Measurements from ENCODE around the gene PRDM11.

Gene PRDM11

DNA sequence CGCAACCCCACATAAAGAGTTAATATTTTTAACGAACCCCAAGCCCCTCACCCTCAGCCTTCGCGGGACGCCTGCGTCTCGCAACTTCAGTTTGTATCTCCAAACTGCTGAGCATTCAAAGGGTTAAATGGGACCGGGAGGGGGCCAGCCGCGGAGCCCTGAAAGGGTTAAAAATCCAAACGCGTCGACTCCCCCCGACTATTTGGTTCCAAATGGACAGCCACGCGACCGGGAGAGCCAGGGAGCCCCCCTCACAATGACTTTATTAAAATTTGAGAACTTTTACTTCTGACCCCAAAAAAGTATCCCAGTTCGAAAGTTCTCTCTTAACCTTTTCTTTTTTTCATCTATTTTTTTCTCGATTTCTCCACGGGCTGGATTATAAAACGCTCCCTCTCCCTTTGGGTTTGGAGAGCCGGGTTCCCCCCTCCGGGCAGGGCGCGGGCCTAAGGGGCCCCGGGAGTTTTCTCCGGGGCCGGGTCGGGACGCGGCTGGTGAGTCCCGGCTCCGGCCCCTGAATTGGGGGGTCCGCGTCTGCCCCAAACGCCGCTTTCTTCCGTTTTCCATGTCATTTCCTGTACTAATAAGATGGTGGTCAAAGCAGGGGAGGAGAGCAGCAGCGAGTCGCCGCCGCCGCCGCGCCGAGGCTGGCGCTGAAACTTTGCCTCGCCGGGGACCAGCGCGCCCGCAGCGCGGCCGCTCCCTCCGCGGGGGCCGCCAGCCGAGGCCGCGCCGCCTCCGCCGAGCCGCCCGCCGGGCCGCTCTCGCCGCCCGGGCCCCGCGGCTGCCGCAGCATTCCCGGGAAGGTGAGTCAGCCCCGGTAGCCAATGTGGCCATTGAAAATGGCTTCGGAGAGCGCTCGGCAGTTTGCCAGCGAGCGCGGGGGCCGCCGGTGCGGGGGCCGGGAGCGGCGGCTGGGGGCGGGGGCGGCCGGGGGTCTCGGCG lies at the start of gene PRDM11:
Gene PRDM11, plus strand, starts transcription at position 568 of the 945 bp plus-strand sequence. CDS start 35,128 bp downstream, outside the sequence.
- DNase-seq, result peak; percentile 60

DNA sequence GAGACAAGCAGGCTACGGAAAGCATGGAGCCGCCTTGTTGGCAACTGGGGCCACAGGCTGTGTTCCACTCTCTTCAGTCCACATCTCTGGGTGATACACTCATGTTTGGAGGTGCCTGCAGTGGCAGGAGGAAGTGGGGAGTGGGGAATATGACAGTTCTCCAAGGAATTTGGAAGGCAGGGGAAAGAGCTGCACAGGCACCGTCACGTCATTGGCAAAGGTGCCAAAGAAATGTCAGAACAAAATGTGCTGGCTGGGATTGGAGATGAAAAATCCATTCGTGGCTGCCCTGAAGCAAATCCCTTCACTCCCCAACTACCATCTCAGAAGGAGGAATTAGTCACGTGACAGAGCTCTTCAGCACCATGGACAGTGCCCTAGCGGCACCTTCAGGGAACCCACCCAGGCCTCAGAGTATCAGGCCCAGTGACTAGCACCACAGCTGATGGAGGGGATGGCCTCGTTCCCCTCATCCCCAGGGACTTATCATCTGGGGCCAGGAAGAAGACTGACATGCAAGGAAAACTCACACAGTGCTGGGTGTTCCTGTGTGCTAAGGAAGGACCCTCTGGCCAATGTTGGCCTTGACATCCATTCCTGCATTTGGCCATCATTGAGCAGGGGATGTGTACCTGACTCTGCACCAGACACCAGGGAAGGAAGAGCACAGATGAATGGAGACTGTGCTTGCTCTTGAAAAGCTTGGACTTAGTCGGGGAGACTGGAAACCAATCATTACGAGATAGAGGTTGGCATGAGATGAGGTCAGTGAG lies 48.5 kb upstream of the PRDM11 start:
- peak; percentile 48 for DNase-seq

DNA sequence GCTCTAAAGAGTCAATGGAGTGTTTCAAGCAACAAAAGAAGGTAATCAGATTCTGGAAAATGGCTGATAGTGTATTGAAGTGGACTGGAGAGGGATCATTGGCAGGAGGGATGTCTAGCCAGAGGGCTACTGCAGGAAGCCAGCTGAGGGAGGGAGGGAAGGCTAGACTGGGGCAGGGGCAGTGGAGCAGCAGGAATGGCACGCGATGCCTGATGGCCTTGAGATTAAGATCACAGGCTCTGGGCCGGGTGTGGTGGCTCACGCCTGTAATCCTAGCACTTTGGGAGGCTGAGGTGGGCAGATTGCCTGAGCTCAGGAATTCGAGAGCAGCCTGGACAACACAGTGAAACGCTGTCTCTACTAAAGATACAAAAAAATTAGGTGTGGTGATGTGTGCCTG lies 47.5 kb upstream of the PRDM11 start:
- DNase-seq, result no peak

DNA sequence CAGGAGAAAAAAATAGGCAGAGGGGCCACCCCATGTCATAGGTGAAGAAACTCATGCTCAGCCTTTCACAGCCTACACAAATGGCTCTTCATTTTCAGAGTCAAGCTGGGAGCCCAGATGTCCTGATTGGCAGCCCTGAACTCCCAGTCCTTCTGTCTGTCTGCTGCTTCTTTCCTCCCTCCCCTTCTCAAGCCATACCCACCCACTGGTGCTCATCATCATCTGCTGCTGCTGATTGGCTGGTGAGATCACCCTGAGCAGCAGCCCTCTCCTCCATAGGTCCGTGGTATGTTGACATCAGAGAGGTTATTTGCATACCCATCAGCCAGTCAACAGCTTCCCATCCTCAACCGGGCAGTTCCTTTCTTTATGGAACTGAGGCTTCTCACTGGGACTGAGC lies 46.1 kb upstream of the PRDM11 start:
- peak; percentile 32 for DNase-seq

DNA sequence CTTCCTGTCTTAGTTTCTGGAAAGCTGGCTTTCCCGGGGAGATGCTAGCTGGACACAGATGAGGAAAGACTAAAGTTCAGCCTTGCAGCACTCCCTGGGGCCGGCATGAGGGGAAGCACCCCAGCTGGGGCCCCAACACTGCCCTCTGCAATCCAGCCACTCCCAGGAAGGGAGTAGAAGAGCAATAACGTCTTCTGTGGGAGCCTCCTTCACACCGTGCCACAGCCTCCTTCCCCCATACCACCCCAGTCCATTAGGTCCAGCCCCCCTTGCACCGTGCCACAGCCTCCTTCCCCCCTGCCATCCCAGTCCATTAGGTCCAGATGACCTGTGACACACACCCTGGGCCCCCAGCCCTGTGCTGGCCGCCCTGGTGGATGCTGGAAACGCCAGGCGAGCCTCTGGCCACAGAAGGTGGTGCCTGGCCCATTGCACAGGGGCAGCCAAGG lies 44.1 kb upstream of the PRDM11 start:
- DNase-seq, result no peak

DNA sequence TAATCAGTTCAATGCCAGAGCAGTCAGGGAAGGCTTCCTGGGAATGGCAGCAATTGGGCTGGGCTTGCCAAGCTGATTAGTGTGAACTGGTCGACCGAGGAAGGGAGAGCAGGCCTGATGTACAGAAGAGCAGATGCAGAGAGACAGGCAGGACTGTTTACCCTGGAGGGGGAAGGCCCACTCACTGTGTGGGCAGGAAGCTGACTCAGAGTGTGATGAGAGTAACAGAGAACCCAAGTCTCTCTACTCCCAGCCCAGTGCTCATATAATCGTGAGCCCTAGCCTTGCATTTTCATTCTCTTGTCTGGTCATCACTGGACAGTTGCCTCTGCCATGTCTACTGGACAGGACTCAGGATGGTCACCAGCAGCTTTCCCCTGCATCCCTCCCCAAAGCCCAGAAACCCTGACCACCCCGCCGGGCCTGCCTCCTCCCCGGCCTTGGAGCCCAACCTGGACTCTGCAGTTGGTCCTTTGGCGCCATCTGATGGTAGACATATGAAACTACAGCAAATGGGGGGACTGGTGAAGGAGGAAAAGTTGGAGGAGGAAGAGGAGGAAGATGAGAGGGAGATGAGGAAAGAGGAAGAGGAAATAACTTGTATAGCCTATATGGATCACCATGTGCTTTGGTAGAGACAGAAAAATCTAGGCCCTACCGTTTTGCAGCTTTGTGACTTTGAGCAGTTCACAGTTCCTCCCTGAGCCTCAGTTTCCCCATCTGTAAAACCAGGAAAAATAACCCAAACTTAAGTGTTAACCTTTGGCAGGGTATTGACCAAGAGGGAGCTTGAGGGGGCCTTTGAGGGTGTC lies 43.4 kb upstream of the PRDM11 start:
- peak; percentile 77 for DNase-seq

DNA sequence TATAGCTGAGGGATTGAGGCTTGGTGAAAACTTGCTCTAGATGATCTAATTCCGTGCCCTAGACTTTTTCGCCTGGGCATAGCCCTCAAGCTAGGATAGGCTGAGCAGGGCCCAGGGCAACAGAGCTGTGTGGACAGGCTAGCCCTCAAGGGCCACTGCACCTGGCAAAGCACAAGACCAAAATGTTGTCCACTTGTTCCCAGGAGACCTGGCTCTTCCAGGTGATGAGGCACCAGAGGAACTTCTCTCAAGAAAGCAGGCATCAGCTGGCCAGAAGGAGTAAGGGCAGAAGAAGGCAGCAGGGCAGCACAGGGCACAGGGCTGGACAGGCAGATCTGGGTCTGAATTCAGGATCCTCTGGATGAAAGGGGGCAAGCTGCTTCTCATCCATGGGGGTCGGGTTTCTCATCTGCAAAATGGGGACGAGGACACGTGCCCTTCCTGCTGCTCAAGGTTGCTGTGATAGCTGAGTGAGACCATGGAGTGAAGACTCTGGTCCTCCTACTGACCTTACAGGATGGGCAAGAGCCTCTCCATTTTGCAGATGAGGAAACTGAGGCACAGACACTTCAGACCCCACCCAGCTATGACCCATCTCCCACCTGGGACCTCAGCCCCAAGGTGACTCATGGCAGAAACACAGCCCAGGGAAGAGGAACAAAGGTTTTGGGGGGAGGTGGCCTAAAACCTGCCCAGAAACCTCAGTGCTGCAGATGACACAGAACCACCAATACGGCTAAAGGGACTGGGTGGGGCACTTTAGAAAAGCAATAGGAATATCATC lies 42.2 kb upstream of the PRDM11 start:
- DNase-seq, result no peak

DNA sequence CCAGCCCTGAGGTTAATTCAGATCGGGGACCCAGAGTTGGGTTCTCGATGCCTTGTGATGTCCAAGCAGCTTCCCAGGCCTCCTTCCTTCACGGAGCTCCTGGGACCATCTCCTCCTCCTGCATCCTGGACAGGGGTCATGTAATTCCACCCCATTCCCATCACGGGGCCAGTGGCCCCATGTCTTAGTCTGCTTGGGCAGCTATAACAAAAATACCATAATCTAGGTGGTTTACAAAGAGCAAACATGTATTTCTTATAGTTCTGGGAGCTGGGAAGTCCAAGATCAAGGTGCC lies 41.7 kb upstream of the PRDM11 start:
- no peak for DNase-seq

DNA sequence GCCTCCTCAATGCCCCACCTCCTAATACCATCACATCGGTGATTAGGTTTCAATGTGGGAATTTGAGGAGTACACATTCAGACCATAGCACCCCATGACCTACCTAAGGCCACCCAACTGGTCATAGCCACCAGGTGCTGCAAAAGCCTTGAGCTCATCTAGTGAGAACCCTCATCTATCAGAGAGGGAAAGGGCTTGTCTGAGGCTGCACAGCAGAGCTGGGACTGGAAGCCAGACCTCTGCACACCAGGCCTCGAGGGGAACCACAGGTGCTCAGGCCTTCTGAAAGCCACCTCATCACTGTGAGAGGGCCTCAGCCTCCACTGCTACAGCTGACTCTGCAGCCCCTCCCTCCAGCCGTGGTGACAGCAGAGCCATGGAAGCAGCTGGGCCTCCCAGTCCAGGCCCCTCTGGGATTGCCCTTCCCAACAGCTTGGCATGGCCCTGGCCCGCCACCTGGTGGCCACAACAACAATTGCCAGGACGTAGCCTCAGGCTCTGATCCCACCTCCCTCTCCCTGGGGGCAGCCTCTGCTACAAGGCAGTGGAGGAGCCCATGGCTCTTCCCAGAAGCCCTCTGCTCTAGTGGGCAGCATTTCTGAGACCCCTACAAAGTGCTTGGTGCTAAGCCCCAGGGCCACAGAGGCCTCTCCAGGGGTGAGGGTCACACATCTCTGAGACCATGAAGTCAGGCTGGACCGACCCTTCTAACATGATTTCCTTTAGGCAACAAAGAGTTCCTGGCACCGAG lies 41.0 kb upstream of the PRDM11 start:
- DNase-seq, result peak; percentile 68

DNA sequence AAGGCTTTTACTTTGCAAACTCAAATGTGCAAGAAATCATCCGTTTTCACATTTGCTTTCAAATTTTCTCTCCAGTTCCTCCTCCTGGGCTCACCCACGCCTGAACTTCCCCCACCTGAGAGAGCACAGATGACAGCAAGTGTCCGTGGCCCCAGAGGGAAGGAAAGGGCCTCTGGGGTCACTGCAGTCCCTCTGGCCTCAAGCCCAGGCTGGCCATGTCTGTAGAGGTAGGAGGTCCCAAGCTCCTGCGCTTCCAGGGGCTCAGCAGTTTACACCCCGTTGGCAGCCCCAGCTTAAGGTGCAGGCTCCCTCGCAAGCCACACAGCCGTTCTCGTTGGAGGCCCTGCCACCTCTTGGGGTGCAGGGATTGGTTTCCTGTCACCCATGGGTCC lies 40.5 kb upstream of the PRDM11 start:
- DNase-seq, result no peak

DNA sequence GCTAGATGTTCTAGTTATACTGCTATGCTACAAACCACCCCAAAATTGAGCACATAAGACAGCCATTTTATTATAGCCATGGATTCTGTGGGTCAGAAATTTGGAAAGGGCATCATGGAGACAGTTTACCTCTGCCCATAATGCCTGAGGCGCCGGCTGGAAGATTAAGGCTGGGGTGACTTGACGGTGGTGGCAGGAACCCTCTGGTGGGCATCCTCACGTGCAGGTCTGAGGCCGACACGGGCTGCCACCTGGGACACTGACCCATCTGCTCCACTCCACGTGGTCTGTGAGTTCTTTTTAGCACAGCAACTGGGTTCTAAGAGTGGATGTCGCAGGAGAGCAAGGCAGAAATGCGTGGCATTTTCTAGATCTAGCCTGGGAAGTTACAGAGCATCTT lies 40.0 kb upstream of the PRDM11 start:
- no peak for DNase-seq

DNA sequence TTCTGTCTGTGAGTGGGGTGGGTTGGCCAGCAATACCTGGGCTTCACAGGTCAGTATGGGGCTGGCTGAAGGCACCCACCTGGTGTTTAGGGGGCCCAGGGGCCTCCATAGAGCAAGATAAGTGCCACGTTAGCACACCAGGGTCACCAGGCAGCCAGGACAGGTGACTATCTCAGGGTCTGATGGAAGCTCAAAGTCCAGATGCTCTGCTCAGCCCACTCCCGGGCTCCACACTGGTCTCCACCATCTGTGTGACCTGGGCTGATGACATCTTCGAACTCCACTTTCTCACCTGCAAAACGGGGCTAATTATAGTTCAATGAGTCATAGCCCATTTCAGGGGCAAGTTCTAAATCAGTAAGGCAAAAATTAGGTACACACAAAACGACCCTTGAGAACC lies 39.4 kb upstream of the PRDM11 start:
- no peak for DNase-seq

DNA sequence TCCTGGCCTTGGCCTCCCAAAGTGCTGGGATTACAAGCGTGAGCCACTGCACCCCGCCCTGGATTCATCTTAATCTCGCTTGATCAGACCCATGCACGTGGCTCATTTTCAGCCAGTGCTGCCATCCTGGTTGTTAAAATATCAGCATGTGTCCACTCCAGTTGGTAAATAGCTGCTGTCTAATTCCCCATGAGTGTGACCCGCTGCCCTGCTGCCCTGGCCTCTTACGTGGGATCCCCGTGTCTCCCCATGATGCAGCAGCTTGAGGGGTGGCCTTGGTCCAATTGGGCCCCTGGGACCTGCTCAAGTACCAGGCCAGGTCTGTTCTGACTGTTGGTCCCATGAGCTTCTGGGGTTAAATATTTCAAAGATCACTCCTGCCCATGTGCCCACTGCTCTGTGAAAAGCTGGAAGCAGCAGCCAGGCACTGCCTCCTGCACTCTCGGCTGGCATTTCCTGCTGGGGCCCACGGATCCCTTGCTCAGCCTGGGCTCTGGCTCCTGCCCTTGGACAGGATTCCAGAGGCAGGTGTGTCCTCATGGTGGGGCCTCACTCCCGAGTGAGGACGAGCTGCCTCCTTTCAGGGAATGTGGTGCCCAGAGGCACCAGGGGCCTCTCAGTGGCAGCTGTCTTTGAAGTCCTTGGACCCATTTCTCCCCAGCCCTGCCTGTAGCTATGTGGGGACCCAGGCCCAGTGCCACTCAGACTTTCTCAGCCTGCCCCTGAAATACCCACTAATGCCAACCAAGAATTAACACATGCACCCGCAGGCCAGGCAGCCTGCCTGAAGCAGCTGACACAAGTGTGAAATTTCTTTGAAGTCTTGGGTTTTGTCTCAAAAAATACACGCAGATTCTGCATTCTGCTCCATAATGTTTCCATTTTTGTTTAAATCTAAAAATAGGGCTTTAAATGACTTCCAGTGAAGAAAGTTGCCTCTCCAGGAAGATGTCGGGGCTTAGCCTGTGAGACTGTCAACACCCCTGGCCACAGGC lies 38.1 kb upstream of the PRDM11 start:
- no peak for DNase-seq

DNA sequence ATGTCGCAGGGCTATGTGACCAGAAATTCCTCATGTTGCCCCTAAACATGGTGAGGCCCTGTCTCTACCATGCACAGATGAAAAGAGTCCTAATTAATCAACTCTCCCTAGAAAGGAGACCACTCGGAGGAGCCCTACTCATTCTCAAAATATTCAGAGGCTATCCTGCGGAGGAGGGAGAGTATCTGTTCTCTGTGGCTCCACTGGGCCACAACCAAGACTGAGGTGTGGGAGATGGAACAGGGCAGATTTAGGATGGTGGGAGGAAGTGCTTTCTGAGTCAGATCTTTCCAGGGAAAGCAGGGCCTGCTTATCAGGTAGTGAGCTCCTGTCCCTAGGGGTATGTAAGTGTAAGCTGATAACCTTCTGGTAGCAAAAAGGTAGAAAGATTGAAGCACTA lies 37.0 kb upstream of the PRDM11 start:
- DNase-seq, result no peak

DNA sequence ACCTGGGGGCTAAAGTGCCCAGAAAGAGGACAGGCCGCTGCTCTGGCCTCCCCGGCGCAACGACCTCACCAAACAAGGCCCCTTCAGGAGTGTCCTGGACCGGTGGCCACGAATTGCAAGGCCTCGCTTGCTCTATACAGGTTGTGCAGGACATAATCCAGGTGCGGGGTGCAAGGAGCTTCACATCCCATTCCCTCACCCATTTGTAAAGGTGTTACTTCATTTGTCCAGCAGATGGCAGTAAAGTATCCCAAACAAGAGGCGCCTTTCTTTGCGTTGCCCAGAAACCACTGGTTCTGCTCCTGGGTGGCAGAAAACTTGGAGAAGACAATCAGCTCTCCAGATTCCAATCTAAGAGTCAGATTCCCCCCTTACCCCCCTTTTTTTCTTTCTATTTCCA lies 35.9 kb upstream of the PRDM11 start:
- DNase-seq, result peak; percentile 76

DNA sequence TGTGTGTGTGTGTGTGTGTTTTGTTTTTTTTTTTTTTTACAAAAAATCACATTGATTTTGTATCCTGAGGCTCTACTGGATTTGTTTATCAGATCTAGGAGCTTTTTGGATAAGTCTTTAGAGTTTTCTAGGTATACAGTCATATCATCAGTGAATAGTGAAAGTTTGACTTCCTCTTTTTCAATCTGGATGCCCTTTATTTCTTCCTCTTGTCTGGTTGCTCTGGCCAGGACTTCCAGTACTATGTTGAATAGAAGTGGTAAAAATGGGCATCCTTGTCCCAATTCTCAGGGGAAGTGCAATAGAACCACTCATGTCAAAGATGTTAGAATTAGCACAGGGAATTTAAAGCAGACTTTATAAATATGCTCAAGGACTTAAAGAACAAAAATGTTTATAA lies 32.6 kb upstream of the PRDM11 start:
- no peak for DNase-seq

DNA sequence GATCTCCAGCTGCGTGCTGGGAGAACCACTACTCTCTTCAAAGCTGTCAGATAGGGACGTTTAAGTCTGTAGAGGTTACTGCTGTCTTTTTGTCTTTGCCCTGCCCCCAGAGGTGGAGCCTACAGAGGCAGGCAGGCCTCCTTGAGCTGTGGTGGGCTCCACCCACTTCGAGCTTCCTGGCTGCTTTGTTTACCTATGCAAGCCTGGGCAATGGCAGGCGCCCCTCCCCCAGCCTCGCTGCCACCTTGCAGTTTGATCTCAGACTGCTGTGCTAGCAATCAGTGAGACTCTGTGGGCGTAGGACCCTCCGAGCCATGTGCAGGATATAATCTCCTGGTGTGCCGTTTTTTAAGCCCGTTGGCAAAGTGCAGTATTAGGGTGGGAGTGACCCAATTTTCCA lies 18.6 kb upstream of the PRDM11 start:
- DNase-seq, result peak; percentile 12

DNA sequence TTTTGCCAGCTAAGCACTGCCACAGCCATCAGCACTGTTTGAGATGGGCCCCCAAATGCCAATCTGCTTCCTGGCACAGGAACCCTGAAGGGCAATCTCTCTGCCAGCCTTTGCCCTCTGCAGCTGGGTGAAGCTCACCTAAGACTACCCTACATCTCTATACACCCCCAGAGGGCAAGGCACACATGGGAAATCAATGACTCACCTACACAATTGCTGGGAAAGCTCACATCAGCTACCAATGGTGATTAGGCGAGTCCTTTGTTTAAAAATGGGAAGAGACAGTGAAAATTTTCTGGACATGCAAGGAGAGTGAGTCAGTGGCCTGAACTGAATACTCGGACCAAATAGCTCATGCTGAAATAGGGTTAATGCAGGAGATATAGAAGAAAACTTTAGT lies 12.6 kb upstream of the PRDM11 start:
- no peak for DNase-seq

DNA sequence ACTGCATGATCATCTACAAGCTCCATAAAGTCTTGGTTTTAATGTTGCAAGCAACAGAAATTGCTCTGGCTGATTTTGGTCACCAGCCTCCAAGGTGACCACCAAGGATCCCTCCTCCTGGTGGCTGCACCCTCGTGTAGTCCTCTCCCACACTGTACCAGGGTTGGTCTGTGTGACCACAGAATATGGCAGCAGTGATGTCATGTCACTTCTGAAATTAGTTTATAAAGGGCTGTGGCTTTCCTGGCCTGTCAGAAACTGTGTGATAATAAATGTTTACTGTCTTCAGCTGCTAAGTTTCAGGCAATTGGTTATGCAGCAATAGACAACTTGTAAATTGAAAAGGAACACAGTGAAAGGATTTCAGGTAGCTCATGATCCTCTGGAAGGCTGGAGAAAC lies 5.3 kb upstream of the PRDM11 start:
- no peak for DNase-seq

DNA sequence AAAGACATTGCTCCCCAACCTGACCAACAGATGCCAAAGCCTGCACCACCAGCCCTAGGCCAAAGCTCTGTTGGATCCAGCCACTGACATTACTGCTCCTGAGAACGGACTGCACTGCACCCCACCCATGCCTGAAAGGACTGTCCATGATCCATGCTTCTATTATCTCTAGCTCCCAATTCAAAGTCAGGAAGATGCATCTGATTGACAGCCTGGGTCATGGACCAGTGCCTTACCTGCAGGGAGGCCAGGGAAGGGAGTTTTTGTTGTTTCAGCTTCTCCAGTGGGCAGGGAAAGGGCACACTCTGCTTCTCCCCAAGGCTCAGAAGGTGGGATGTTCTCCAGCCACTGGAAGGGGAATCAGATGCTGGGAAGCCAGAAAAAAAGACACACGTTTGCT lies 4.8 kb upstream of the PRDM11 start:
- DNase-seq, result no peak
